Brain pericyte (primary cell): Measurements from ENCODE around the gene C21orf58.

Experiments used
- DNase-seq: peaks from one replicate; pipeline ENCODE4 v3.0.0-alpha.2; 2012; ENCODE audit warnings: low read depth, low spot score

The C21orf58 gene

GRCh38 chr21:46354046-46354445 is 30.4 kb upstream of the C21orf58 start:
- DNase-seq: no peak

- no peak for DNase-seq
Measured at GRCh38 chr21:46352913-46353312, 29.2 kb upstream of the C21orf58 start.

- no peak for DNase-seq
Measured at GRCh38 chr21:46352164-46352515, 28.5 kb upstream of the C21orf58 start.

GRCh38 chr21:46351476-46352163 is 27.9 kb upstream of the C21orf58 start:
- DNase-seq: no peak

GRCh38 chr21:46350981-46351380 is 27.3 kb upstream of the C21orf58 start:
- no peak for DNase-seq

- no peak for DNase-seq
Measured at GRCh38 chr21:46350571-46350970, 26.9 kb upstream of the C21orf58 start.

- DNase-seq: no peak
Measured at GRCh38 chr21:46349134-46349760, 25.6 kb upstream of the C21orf58 start.

- DNase-seq: no peak
Measured at GRCh38 chr21:46347791-46348381, 24.2 kb upstream of the C21orf58 start.

GRCh38 chr21:46347203-46347550 is 23.5 kb upstream of the C21orf58 start:
- DNase-seq: no peak

- DNase-seq: no peak
Measured at GRCh38 chr21:46346296-46347202, 22.9 kb upstream of the C21orf58 start.

GRCh38 chr21:46345861-46346260 is 22.2 kb upstream of the C21orf58 start:
- no peak for DNase-seq

GRCh38 chr21:46344219-46344915 is 20.7 kb upstream of the C21orf58 start:
- DNase-seq: no peak

- no peak for DNase-seq
Measured at GRCh38 chr21:46340998-46341397, 17.3 kb upstream of the C21orf58 start.

- DNase-seq: no peak
Measured at GRCh38 chr21:46336603-46337002, 12.9 kb upstream of the C21orf58 start.

GRCh38 chr21:46334351-46335140 is 10.9 kb upstream of the C21orf58 start:
- DNase-seq: no peak

GRCh38 chr21:46329796-46330195 is 6.1 kb upstream of the C21orf58 start:
- no peak for DNase-seq

- DNase-seq: no peak
Measured at GRCh38 chr21:46328151-46328550, 4.5 kb upstream of the C21orf58 start.

- no peak for DNase-seq
Measured at GRCh38 chr21:46327711-46328110, 4.0 kb upstream of the C21orf58 start.

GRCh38 chr21:46326110-46326703 is 2.5 kb upstream of the C21orf58 start:
- DNase-seq: no peak
